Kidney (tissue), 14 donors: ENCODE data around the gene HPS4. TPM values are rescaled to one million over a fixed set of nuclear protein-coding genes. Genes with fewer than 3 reads are reported as not detected.

Source experiments
- DNase-seq, 5 donors: peaks; one replicate each; pipeline ENCODE4 v3.0.0-alpha.2; 2013 to 2020
- FAIRE-seq: peaks from 2 replicates; lab custom pipeline; 2012; peaks lifted over from hg19 to GRCh38; lab: Jason Lieb, UNC
- H3K27ac ChIP-seq, 2 donors: one replicate each; pipeline ENCODE4 v1.7.0; 2013; ENCODE audit warnings: low read depth in 2 of 2, low read length in 2 of 2, inconsistent platforms in 1 of 2
- H3K27me3 ChIP-seq: one replicate; pipeline ENCODE4 v1.7.1; 2013; ENCODE audit warnings: low read length, inconsistent platforms; ENCODE audit not compliant: control insufficient read depth, insufficient read depth
- H3K36me3 ChIP-seq, 3 donors: one replicate each; pipeline versions ENCODE4 v1.7.0 to v1.7.1; 2013; ENCODE audit warnings: low read length in 3 of 3, control low read depth in 1 of 3, inconsistent platforms in 1 of 3; ENCODE audit not compliant: insufficient read depth in 3 of 3, control insufficient read depth in 2 of 3
- H3K4me1 ChIP-seq, 3 donors: one replicate each; pipeline versions ENCODE4 v1.7.0 to v1.7.1; 2013; ENCODE audit warnings: low read length in 3 of 3, inconsistent platforms in 1 of 3, low read depth in 1 of 3; ENCODE audit not compliant: control insufficient read depth in 2 of 3, insufficient read depth in 2 of 3
- H3K4me3 ChIP-seq, 3 donors: one replicate each; pipeline versions ENCODE4 v1.7.0 to v1.8.1; 2013; ENCODE audit warnings: low read length in 3 of 3, control low read depth in 1 of 3, inconsistent platforms in 1 of 3
- H3K9ac ChIP-seq, 3 donors: one replicate each; pipeline versions ENCODE4 v1.7.0 to v1.7.1; 2013; ENCODE audit warnings: low read length in 3 of 3, control low read depth in 1 of 3, inconsistent platforms in 1 of 3
- H3K9me3 ChIP-seq, 3 donors: one replicate each; pipeline versions ENCODE4 v1.7.0 to v1.7.1; 2013; ENCODE audit warnings: low read length in 3 of 3, control low read depth in 1 of 3, inconsistent platforms in 1 of 3; ENCODE audit not compliant: control insufficient read depth in 2 of 3, insufficient read depth in 1 of 3
- intact Hi-C: fragments of 100-400 bp; cut with DNase I; formaldehyde crosslinking; loops from one replicate; pipeline ENCODE4 v1.11.1; 2022
- polyA plus RNA-seq: library from polyadenylated mRNA; stranded (reverse); fragments of 350-450 nt; fragmentation: Illumina TruSeq; extraction: RNeasy Lipid Tissue Mini Kit (QIAGEN cat#74804); gene quantifications from one replicate; pipeline ENCODE4 v1.2.3, GENCODE V29; 2014; ENCODE audit warnings: low read depth, low replicate concordance; ENCODE audit not compliant: insufficient read depth
- total RNA-seq: library from RNA; stranded (reverse); fragmentation: NEBNext Ultra II Directional; extraction: Animal tissue kit (Norgen Biotek cat#: 25700); gene quantifications from one replicate; pipeline ENCODE4 v1.2.1, GENCODE V29; 2021
- TF ChIP-seq, protein P1 (sequence below): IDR thresholded peaks from 3 replicates; pipeline ENCODE4 v1.5.1; 2012; ENCODE audit warnings: mild to moderate bottlenecking, moderate library complexity, borderline replicate concordance; ENCODE audit not compliant: insufficient read depth; ENCODE audit errors: extremely low read depth
- donor health status: control.
- donor health status: control.
- donor health status: control.
- donor health status: control.
- donor health status: control.
- donor health status: DM: yes; HTN: yes; CAD: no.
- donor health status: Normal renal cell carcinoma (clear cell type).

The HPS4 gene
- total and polyA plus RNA-seq, 2 donors from 2014 or later: 11.9 to 35.5 TPM

DNA sequence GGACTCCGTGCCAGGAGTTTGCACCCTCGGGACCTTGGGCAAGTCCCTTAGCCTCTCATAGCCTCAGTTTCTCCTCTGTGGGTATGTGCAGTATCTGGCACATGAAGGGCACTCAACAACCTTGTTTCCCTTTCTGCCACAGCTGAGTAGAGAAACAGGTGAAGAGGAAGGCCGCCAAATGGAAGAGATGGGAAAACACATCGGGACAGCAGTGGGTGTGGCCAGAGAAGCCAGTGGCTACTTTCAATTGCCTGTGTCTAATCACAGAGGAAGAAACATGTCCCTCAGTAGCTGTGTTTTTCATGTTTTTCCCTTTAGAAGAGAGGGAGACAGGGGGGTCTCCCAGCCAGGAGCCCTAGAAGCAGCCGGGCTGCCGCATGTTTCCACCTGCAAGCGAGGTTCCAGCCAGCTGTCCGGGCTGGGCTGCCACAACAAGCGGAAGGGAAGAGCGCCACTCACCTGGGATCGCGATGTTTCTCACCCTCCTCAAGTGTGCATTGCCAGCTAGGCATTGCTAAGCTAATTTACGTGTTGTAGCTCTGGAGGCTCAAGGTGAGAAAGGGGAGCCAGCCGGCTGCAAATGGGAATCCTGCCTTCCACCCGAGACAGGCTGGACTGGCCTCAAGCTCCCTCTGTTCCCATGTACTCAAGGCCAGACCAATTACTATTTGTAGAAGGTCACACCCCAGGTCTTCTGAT, 37.9 kb downstream of the HPS4 start:
- no peaks in the 10 kb centered on the region for H3K36me3 ChIP-seq
- TF ChIP-seq, protein P1, sequence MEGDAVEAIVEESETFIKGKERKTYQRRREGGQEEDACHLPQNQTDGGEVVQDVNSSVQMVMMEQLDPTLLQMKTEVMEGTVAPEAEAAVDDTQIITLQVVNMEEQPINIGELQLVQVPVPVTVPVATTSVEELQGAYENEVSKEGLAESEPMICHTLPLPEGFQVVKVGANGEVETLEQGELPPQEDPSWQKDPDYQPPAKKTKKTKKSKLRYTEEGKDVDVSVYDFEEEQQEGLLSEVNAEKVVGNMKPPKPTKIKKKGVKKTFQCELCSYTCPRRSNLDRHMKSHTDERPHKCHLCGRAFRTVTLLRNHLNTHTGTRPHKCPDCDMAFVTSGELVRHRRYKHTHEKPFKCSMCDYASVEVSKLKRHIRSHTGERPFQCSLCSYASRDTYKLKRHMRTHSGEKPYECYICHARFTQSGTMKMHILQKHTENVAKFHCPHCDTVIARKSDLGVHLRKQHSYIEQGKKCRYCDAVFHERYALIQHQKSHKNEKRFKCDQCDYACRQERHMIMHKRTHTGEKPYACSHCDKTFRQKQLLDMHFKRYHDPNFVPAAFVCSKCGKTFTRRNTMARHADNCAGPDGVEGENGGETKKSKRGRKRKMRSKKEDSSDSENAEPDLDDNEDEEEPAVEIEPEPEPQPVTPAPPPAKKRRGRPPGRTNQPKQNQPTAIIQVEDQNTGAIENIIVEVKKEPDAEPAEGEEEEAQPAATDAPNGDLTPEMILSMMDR: no peak
- no peak overlapping the region for H3K9ac ChIP-seq
- H3K9me3 ChIP-seq: no peaks in the 10 kb centered on the region
- no peak overlapping the region for H3K4me3 ChIP-seq
- no peak overlapping the region for H3K27ac ChIP-seq
- no peaks in the 10 kb centered on the region for H3K4me1 ChIP-seq
- DNase-seq (no peak), FAIRE-seq (no peak)
- intact Hi-C loops: no loop called here
- H3K27me3 ChIP-seq: no peaks in the 10 kb centered on the region

DNA sequence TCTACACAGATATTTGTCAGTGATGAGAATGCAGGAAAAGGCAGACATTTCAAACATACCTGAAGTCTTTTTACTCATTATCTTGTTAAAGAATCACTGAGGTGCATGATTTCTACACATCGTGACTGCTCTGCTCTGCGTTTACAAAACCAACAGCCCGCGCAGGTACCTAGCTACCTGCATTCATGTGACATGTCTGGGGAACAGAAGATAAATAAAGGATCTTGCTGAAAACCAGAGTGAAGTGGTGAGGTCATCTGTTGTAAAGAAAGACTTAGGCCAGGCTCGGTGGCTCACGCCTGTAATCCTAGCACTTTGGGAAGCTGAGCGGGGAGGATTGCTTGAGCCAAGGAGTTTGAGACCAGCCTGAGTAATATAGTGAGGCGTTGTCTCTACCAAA, 38.8 kb downstream of the HPS4 start:
- H3K9ac ChIP-seq: no peak overlapping the region
- H3K27me3 ChIP-seq: no peaks in the 10 kb centered on the region
- no peaks in the 10 kb centered on the region for H3K9me3 ChIP-seq
- H3K36me3 ChIP-seq: no peaks in the 10 kb centered on the region
- FAIRE-seq (no peak), DNase-seq (peak in 1 of 5 donors; percentile 22)
- intact Hi-C loops: no loop called here
- no peaks in the 10 kb centered on the region for H3K4me1 ChIP-seq
- TF ChIP-seq, protein P1: no peak
- no peak overlapping the region for H3K27ac ChIP-seq
- H3K4me3 ChIP-seq: no peak overlapping the region

DNA sequence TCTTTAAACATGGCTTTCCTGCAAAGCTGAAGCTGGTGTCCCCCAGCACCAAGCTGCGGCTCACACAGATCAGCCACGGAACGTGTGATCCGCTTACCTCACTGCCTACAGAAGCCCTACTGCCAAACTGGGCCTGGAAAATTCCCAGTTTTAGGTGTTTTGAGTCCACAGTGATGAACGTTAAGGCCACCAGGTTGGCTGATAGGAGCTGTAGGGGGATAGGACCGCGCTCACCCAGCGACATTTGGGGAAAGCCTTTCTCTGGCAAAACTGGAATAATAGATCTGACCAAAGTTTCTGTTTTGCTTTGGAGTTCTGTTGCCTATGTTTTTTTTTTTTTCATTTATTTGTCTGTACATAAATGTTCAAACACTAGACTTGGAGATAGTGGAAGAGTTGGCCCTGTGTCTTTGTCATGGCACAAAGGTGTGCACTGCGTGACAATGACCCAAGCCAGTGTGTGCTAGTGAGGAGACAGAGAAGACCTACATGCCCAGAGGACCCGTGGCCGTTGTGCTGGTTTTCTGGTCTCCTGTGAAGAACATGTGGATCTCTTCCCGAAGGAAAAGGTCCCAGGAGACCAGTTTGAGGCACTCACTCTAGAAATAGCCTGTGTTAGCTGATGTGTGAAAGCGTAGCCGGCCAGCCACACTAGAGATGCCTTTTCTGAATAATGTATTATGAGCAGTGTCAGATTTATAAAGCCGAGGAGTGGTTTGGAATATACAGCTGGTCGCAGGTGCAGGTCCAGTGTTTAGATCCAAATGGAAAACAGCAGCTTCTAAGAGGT, 39.5 kb downstream of the HPS4 start:
- FAIRE-seq: no peak
- Histone ChIP-seq H3K4me1 (no peaks in the 10 kb centered on the region), H3K9ac (no peak overlapping the region), H3K9me3 (no peaks in the 10 kb centered on the region), H3K4me3 (no peak overlapping the region), H3K36me3 (no peaks in the 10 kb centered on the region), H3K27ac (no peak overlapping the region), H3K27me3 (no peaks in the 10 kb centered on the region)
- TF ChIP-seq, protein P1: no peak
- DNase-seq: peak in 1 of 5 donors; percentile 14
- intact Hi-C loops: no loop called here
